MV-4-11 (cell line): Measurements from ENCODE around the gene ADARB2.

Experiments used
- DNase-seq: peaks from one replicate; lab custom pipeline; 2025; lab: John Stamatoyannopoulos, UW

ADARB2 gene

GRCh38 chr10:1663226-1663625 is 74.1 kb downstream of the ADARB2 start:
- no peak for DNase-seq

- DNase-seq, result no peak
These were observed 74.8 kb downstream of the ADARB2 start for GRCh38 chr10:1662438-1663025.

GRCh38 chr10:1661859-1662437 is 75.4 kb downstream of the ADARB2 start:
- DNase-seq, result no peak

GRCh38 chr10:1661416-1661815 is 75.9 kb downstream of the ADARB2 start:
- no peak for DNase-seq

- no peak for DNase-seq
These were observed 76.5 kb downstream of the ADARB2 start for GRCh38 chr10:1660815-1661214.

GRCh38 chr10:1660386-1660785 is 76.9 kb downstream of the ADARB2 start:
- no peak for DNase-seq

- DNase-seq, result no peak
These were observed 78.0 kb downstream of the ADARB2 start for GRCh38 chr10:1659221-1659791.

GRCh38 chr10:1658658-1659057 is 78.7 kb downstream of the ADARB2 start:
- no peak for DNase-seq

GRCh38 chr10:1657479-1657878 is 79.8 kb downstream of the ADARB2 start:
- no peak for DNase-seq

- no peak for DNase-seq
These were observed 82.0 kb downstream of the ADARB2 start for GRCh38 chr10:1655367-1655766.

- no peak for DNase-seq
These were observed 82.4 kb downstream of the ADARB2 start for GRCh38 chr10:1654811-1655356.

GRCh38 chr10:1654247-1654646 is 83.1 kb downstream of the ADARB2 start:
- no peak for DNase-seq

- DNase-seq, result no peak
These were observed 84.0 kb downstream of the ADARB2 start for GRCh38 chr10:1653321-1653720.

GRCh38 chr10:1652151-1652550 is 85.2 kb downstream of the ADARB2 start:
- DNase-seq, result no peak

- DNase-seq, result no peak
These were observed 85.9 kb downstream of the ADARB2 start for GRCh38 chr10:1651270-1651966.

- DNase-seq, result no peak
These were observed 86.6 kb downstream of the ADARB2 start for GRCh38 chr10:1650542-1651269.

GRCh38 chr10:1648648-1649047 is 88.7 kb downstream of the ADARB2 start:
- no peak for DNase-seq

GRCh38 chr10:1646332-1646731 is 91.0 kb downstream of the ADARB2 start:
- no peak for DNase-seq

- DNase-seq, result no peak
These were observed 91.4 kb downstream of the ADARB2 start for GRCh38 chr10:1645896-1646295.

GRCh38 chr10:1644191-1644711 is 93.1 kb downstream of the ADARB2 start:
- no peak for DNase-seq

- DNase-seq, result no peak
These were observed 93.5 kb downstream of the ADARB2 start for GRCh38 chr10:1643908-1644179.

- no peak for DNase-seq
These were observed 94.0 kb downstream of the ADARB2 start for GRCh38 chr10:1643161-1643907.
